ENCODE results near the gene SMC1B. TPM values are rescaled to one million over a fixed set of nuclear protein-coding genes. Genes with fewer than 3 reads are reported as not detected.

The SMC1B gene
- total and polyA plus RNA-seq, 2 of the 8 experiments (the other 6 are each of a cell fraction or from before 2014, with no cell fraction given), result 0.02 TPM; not detected in 1

DNA sequence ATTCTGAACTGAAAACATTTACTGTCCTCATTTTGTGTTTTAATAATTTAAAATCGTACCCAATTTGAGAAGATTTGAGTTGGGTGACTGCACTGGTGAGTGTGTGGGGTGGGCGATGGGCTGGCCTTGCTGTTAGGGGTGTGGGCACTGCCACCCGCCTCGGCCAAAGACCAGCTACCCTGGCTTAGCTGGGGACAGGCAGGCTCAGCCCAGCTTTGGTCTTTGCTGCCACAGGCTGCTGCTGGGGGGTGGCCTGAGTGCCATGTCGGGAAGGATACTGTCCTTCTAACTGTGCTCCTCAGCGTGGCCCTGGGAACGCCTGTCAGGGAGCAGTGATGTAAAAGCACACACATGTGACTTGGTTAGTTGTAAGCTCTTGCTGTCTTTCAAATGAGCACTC is 81.4 kb downstream of the SMC1B start:
- no peak overlapping the region for H3K18ac ChIP-seq (ENCODE audit: extremely low read depth, low read length)
- H3K56ac ChIP-seq (replicated peaks; ENCODE audit: insufficient read length, low read depth, low read length), result no peak overlapping the region
- H4K20me1 ChIP-seq (replicated peaks in 1 of 2; ENCODE audit: control insufficient read depth in 1 of 2, insufficient read depth in 2 of 2, low read length in 2 of 2), result peaks cover 0 to 3% of the 10 kb centered on the region in 2 experiments
- H3K4me1 ChIP-seq (replicated peaks in 1 of 4; ENCODE audit: control insufficient read depth in 3 of 4, insufficient read depth in 4 of 4, low read length in 3 of 4), result no peaks in the 10 kb centered on the region
- H2AK5ac ChIP-seq (ENCODE audit: low read depth, low read length), result no peak overlapping the region
- no peak overlapping the region for H4K91ac ChIP-seq (replicated peaks; ENCODE audit: insufficient read length, low read length)
- H3K9me3 ChIP-seq (ENCODE audit: insufficient read depth in 2 of 2, low read depth in 1 of 2, low read length in 1 of 2), result no peaks in the 10 kb centered on the region
- CTCF ChIA-PET (ENCODE audit: partially characterized antibody), result interaction anchor here (0.6 to 1.8 kb wide), 3 partner anchors 9 to 48 kb away, joined by 3 to 5 read pairs (median 3); no protein-coding TSS in a partner anchor
- no peaks in the 10 kb centered on the region for H3K27me3 ChIP-seq (replicated peaks in 1 of 4; ENCODE audit: control insufficient read depth in 3 of 4, extremely low read depth in 1 of 4, insufficient read depth in 3 of 4, low read length in 3 of 4)
- H3K27ac ChIP-seq (ENCODE audit: low read depth, low read length), result no peak overlapping the region
- no peak overlapping the region for H4K8ac ChIP-seq (ENCODE audit: extremely low read depth, insufficient read depth, low read length)
- FAIRE-seq (no peak), DNase-seq (ENCODE audit: low read depth in 1 of 2, low spot score in 2 of 2) (no peak)
- H2AFZ ChIP-seq (ENCODE audit: low read length), result no peak overlapping the region
- H2BK120ac ChIP-seq (replicated peaks; ENCODE audit: low read depth, low read length), result no peak overlapping the region
- no peak overlapping the region for H4K5ac ChIP-seq (ENCODE audit: insufficient read length, low read depth, low read length)
- H3K23ac ChIP-seq (ENCODE audit: insufficient read length), result no peak overlapping the region
- H3K79me2 ChIP-seq (ENCODE audit: control insufficient read depth in 1 of 2, insufficient read depth in 2 of 2, low read length in 2 of 2), result no peaks in the 10 kb centered on the region
- peaks cover 0 to 9% (median 6%) of the 10 kb centered on the region in 4 experiments; a peak in 5 of 8 replicates for H3K36me3 ChIP-seq (ENCODE audit: control insufficient read depth in 2 of 4, insufficient read depth in 4 of 4, low read length in 3 of 4)
- H2BK20ac ChIP-seq (ENCODE audit: low read length), result no peak overlapping the region
- no peak overlapping the region for H3K9ac ChIP-seq (replicated peaks in 1 of 4; ENCODE audit: extremely low read depth in 1 of 4, low read depth in 3 of 4, low read length in 3 of 4)
- H3K4me3 ChIP-seq (ENCODE audit: extremely low read depth in 1 of 4, insufficient read depth in 2 of 4, low read depth in 3 of 4, low read length in 4 of 4), result no peak overlapping the region
- H3K4ac ChIP-seq (replicated peaks; ENCODE audit: insufficient read length, low read depth, low read length), result no peak overlapping the region
- H2BK15ac ChIP-seq (ENCODE audit: low read length), result no peak overlapping the region
- H3K4me2 ChIP-seq (ENCODE audit: insufficient read depth in 1 of 2, low read depth in 2 of 2, low read length in 2 of 2), result no peak overlapping the region
- H2BK12ac ChIP-seq (ENCODE audit: low read depth, low read length), result no peak overlapping the region
- no peaks in the 10 kb centered on the region for H3K79me1 ChIP-seq (ENCODE audit: low read depth, low read length)
- H3K23me2 ChIP-seq (ENCODE audit: low read depth, low read length), result no peaks in the 10 kb centered on the region
- no peak overlapping the region for H2BK5ac ChIP-seq (ENCODE audit: low read depth, low read length)
- WGBS, 2 experiments (ENCODE audit: extremely low coverage in 1 of 2, insufficient coverage in 1 of 2, insufficient read length in 1 of 2, insufficient replicate concordance in 2 of 2, low coverage in 1 of 2, low lambda C conversion rate in 2 of 2, missing lambda C conversion rate in 1 of 2), result 91% methylated on average over 6 of the region's 7 CpGs; no CpG with 5 or more reads in 1 of the 2 experiments
- POLR2A ChIA-PET (ENCODE audit: partially characterized antibody), result no interaction called here
- no peak overlapping the region for H3K14ac ChIP-seq (ENCODE audit: insufficient read length)
- TF ChIP-seq MAFK (IDR thresholded peaks at IDR 0.05; ENCODE audit: low read depth, low read length) (no peak), EZH2 (IDR thresholded peaks at IDR 0.05; ENCODE audit: low read depth, low read length, severe bottlenecking) (no peak), SIX5 (IDR thresholded peaks at IDR 0.05; ENCODE audit: low read depth, low read length) (no peak), CHD2 (IDR thresholded peaks at IDR 0.05; ENCODE audit: low read length) (no peak), SP4 (IDR thresholded peaks at IDR 0.05; ENCODE audit: low read length) (no peak), CEBPB (IDR thresholded peaks at IDR 0.05; ENCODE audit: low read depth, low read length) (no peak), ASH2L (IDR thresholded peaks at IDR 0.05; ENCODE audit: low read length) (no peak), BCL11A (IDR thresholded peaks at IDR 0.05; ENCODE audit: low read depth in 2 of 2, low read length in 2 of 2) (no peak), NRF1 (IDR thresholded peaks at IDR 0.05; ENCODE audit: low read depth, low read length) (no peak), PHF8 (conservative IDR thresholded peaks at IDR 0.05; ENCODE audit: low read depth, low read length) (no peak), SP1 (IDR thresholded peaks at IDR 0.05; ENCODE audit: low read depth, low read length) (no peak)
- TF ChIP-seq, protein P1, sequence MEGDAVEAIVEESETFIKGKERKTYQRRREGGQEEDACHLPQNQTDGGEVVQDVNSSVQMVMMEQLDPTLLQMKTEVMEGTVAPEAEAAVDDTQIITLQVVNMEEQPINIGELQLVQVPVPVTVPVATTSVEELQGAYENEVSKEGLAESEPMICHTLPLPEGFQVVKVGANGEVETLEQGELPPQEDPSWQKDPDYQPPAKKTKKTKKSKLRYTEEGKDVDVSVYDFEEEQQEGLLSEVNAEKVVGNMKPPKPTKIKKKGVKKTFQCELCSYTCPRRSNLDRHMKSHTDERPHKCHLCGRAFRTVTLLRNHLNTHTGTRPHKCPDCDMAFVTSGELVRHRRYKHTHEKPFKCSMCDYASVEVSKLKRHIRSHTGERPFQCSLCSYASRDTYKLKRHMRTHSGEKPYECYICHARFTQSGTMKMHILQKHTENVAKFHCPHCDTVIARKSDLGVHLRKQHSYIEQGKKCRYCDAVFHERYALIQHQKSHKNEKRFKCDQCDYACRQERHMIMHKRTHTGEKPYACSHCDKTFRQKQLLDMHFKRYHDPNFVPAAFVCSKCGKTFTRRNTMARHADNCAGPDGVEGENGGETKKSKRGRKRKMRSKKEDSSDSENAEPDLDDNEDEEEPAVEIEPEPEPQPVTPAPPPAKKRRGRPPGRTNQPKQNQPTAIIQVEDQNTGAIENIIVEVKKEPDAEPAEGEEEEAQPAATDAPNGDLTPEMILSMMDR (IDR thresholded peaks at IDR 0.05; ENCODE audit: control extremely low read depth in 1 of 3, insufficient read depth in 1 of 3, low read depth in 1 of 3, low read length in 3 of 3), result no peak
- TF ChIP-seq, protein P2, sequence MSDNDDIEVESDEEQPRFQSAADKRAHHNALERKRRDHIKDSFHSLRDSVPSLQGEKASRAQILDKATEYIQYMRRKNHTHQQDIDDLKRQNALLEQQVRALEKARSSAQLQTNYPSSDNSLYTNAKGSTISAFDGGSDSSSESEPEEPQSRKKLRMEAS (IDR thresholded peaks at IDR 0.05), result no peak
